HepG2 (cell line): ENCODE results near the gene TBL2. TPM values are rescaled to one million over a fixed set of nuclear protein-coding genes. Genes with fewer than 3 reads are reported as not detected.

ENCODE experiments used
- ISL2 ChIP-seq: sonication (generic); formaldehyde crosslinking; IDR thresholded peaks from 2 replicates; pipeline ENCODE4 v1.5.0; 2020; ENCODE audit warnings: missing genetic modification reagents
- ISX ChIP-seq: sonication (generic); formaldehyde crosslinking; conservative IDR thresholded peaks from 2 replicates; pipeline ENCODE4 v1.5.0; 2020; ENCODE audit warnings: missing genetic modification reagents
- JUND ChIP-seq: sonication (generic); formaldehyde crosslinking; IDR thresholded peaks from 2 replicates; pipeline ENCODE4 v1.8.0; 2022; ENCODE audit warnings: mild to moderate bottlenecking, missing genetic modification reagents
- KDM5A ChIP-seq: fragments of 200-600 bp; sonication (generic); IDR thresholded peaks from 2 replicates; pipeline ENCODE4 v1.7.0; 2018; ENCODE audit warnings: antibody characterized with exemption, mild to moderate bottlenecking, low read length, borderline replicate concordance
- SALL2 ChIP-seq: sonication (generic); formaldehyde crosslinking; IDR thresholded peaks from 2 replicates; pipeline ENCODE4 v1.8.1; 2023; ENCODE audit warnings: mild to moderate bottlenecking, missing genetic modification reagents, inconsistent platforms
- SAP130 ChIP-seq: IDR thresholded peaks from 2 replicates; pipeline ENCODE4 v1.6.1; 2016; ENCODE audit warnings: low read depth
- ZNF619 ChIP-seq: sonication (generic); formaldehyde crosslinking; IDR thresholded peaks from 2 replicates; pipeline ENCODE4 v1.4.0; 2020; ENCODE audit warnings: mild to moderate bottlenecking, missing genetic modification reagents
- ZNF672 ChIP-seq: sonication (generic); formaldehyde crosslinking; IDR thresholded peaks from 2 replicates; pipeline ENCODE4 v1.8.1; 2022; ENCODE audit warnings: missing genetic modification reagents
- ZNF782 ChIP-seq: sonication (generic); formaldehyde crosslinking; IDR thresholded peaks from 2 replicates; pipeline ENCODE4 v1.4.0; 2020; ENCODE audit warnings: missing genetic modification reagents, mild to moderate bottlenecking, borderline replicate concordance
- polyA plus RNA-seq, 8 experiments: library from polyadenylated mRNA; depleted of rRNA in 3 of 8; stranded (reverse) in 7 of 8; unstranded in 1 of 8; fragments of >200 nt; fragmentation: Illumina TruSeq in 4 of 8; extraction: Trizol in 4 of 8; gene quantifications; 2 replicates each; pipeline versions ENCODE4 v1.2.1 to v1.2.3, GENCODE V29; 2011 to 2016; ENCODE audit warnings: low read depth in 4 of 8, missing spikeins in 1 of 8, mixed read lengths in 1 of 8; ENCODE audit not compliant: insufficient read depth in 1 of 8
- total RNA-seq, 5 experiments: library from RNA; depleted of rRNA; stranded (reverse); fragments of >200 nt; fragmentation: Illumina TruSeq; extraction: Trizol; gene quantifications; 2 replicates each; pipeline ENCODE4 v1.2.3, GENCODE V29; 2016; ENCODE audit warnings: low read depth in 1 of 5
- TF ChIP-seq, protein P1 (sequence below): sonication (generic); formaldehyde crosslinking; IDR thresholded peaks from one replicate; pipeline ENCODE4 v1.5.1; 2020; ENCODE audit warnings: mild to moderate bottlenecking, missing genetic modification reagents; ENCODE audit errors: not compliant biosample characterization
- TF ChIP-seq, protein P2 (sequence below): sonication (generic); formaldehyde crosslinking; IDR thresholded peaks from 2 replicates; pipeline ENCODE4 v1.4.0; 2020; ENCODE audit warnings: missing genetic modification reagents
- TF ChIP-seq, protein P3 (sequence below): sonication (generic); formaldehyde crosslinking; IDR thresholded peaks from 2 replicates; pipeline ENCODE4 v1.4.0; 2020; ENCODE audit warnings: missing genetic modification reagents

The TBL2 gene
- total and polyA plus RNA-seq, 2 of the 13 experiments (the other 11 are each of a cell fraction or from before 2014, with no cell fraction given), result 43.4 to 47.2 TPM

DNA sequence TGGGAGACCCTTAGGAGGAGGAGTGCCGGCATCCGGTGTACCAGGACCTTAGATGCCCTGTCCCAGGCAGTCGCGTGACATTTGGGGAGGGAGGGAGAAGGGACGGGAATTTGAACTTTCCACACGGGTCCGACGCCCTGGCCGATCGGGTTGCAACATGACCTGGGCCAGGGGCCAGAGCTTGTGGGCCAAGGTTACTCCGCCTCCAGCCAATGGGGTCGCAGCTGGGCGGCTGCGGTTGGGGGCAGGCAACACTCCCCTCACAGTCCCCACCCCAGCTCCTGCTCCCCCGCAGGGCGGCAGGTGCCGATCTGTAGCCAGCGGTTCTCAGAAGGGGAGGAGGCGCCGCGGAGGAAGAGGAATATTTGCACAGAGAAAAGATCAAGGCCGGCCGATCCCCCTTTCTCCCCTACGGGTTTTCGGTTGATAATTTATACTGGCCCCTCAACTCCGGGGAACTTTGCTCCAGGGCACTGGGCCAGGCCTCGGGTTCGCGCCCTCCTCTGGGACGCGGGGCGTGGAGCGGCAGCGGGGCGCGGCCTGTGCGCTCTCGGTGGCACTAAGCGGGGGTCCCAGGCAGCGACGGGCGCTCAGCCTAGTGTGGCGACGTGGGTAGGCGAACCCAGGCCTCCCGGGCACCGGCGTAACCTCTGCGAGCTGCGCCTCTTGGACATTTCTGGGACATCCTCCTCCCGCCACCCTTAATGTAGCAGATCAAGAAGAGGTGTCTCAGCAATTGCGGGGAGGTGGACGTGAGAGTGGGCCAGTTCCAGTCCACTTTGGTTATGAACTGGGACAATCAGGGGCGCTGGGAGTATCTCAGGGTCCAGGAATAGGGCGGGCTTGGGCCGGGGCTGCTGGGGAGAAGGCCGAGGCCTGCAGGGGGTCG lies 44.8 kb upstream of the TBL2 start (continued):
- TF ChIP-seq ISL2 (CRISPR knock-in tag) (no peak; the same call in 1 of the 2 replicates), ZNF619 (CRISPR knock-in tag) (peak; percentile 36; the same call in 1 of the 2 replicates), KDM5A (no peak), SALL2 (CRISPR knock-in tag) (no peak), JUND (CRISPR knock-in tag) (peak; percentile 48; the same call in 1 of the 2 replicates), ZNF672 (CRISPR knock-in tag) (0 out of 2 replicates have a peak, but pooled peaks have one; percentile 35), ZNF782 (CRISPR knock-in tag) (no peak; the same call in 1 of the 2 replicates), ISX (CRISPR knock-in tag) (no peak), SAP130 (CRISPR knock-in tag) (peak; percentile 94)
- TF ChIP-seq, protein P1, sequence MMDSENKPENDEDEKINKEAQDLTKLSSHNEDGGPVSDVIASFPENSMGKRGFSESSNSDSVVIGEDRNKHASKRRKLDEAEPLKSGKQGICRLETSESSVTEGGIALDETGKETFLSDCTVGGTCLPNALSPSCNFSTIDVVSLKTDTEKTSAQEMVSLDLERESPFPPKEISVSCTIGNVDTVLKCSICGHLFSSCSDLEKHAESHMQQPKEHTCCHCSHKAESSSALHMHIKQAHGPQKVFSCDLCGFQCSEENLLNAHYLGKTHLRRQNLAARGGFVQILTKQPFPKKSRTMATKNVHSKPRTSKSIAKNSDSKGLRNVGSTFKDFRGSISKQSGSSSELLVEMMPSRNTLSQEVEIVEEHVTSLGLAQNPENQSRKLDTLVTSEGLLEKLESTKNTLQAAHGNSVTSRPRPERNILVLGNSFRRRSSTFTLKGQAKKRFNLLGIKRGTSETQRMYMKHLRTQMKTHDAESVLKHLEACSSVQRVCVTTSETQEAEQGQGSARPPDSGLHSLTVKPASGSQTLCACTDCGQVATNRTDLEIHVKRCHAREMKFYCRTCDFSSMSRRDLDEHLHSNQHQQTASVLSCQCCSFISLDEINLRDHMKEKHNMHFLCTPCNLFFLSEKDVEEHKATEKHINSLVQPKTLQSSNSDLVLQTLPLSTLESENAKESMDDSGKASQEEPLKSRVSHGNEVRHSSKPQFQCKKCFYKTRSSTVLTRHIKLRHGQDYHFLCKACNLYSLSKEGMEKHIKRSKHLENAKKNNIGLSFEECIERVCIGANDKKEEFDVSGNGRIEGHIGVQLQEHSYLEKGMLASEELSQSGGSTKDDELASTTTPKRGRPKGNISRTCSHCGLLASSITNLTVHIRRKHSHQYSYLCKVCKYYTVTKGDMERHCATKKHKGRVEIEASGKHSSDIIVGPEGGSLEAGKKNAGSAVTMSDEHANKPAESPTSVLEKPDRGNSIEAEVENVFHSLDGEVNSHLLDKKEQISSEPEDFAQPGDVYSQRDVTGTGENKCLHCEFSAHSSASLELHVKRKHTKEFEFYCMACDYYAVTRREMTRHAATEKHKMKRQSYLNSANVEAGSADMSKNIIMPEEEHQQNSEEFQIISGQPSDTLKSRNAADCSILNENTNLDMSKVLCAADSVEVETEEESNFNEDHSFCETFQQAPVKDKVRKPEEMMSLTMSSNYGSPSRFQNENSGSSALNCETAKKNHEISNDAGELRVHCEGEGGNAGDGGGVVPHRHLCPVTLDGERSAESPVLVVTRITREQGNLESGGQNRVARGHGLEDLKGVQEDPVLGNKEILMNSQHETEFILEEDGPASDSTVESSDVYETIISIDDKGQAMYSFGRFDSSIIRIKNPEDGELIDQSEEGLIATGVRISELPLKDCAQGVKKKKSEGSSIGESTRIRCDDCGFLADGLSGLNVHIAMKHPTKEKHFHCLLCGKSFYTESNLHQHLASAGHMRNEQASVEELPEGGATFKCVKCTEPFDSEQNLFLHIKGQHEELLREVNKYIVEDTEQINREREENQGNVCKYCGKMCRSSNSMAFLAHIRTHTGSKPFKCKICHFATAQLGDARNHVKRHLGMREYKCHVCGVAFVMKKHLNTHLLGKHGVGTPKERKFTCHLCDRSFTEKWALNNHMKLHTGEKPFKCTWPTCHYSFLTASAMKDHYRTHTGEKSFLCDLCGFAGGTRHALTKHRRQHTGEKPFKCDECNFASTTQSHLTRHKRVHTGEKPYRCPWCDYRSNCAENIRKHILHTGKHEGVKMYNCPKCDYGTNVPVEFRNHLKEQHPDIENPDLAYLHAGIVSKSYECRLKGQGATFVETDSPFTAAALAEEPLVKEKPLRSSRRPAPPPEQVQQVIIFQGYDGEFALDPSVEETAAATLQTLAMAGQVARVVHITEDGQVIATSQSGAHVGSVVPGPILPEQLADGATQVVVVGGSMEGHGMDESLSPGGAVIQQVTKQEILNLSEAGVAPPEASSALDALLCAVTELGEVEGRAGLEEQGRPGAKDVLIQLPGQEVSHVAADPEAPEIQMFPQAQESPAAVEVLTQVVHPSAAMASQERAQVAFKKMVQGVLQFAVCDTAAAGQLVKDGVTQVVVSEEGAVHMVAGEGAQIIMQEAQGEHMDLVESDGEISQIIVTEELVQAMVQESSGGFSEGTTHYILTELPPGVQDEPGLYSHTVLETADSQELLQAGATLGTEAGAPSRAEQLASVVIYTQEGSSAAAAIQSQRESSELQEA (CRISPR knock-in tag), result no peak
- TF ChIP-seq, protein P2, sequence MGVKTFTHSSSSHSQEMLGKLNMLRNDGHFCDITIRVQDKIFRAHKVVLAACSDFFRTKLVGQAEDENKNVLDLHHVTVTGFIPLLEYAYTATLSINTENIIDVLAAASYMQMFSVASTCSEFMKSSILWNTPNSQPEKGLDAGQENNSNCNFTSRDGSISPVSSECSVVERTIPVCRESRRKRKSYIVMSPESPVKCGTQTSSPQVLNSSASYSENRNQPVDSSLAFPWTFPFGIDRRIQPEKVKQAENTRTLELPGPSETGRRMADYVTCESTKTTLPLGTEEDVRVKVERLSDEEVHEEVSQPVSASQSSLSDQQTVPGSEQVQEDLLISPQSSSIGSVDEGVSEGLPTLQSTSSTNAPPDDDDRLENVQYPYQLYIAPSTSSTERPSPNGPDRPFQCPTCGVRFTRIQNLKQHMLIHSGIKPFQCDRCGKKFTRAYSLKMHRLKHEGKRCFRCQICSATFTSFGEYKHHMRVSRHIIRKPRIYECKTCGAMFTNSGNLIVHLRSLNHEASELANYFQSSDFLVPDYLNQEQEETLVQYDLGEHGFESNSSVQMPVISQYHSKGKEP (CRISPR knock-in tag), result no peak
- TF ChIP-seq, protein P3, sequence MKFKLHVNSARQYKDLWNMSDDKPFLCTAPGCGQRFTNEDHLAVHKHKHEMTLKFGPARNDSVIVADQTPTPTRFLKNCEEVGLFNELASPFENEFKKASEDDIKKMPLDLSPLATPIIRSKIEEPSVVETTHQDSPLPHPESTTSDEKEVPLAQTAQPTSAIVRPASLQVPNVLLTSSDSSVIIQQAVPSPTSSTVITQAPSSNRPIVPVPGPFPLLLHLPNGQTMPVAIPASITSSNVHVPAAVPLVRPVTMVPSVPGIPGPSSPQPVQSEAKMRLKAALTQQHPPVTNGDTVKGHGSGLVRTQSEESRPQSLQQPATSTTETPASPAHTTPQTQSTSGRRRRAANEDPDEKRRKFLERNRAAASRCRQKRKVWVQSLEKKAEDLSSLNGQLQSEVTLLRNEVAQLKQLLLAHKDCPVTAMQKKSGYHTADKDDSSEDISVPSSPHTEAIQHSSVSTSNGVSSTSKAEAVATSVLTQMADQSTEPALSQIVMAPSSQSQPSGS (CRISPR knock-in tag), result peak; percentile 87
